KOPT-K1 (cell line): ENCODE measurements around the gene MSL2.
"Not testable (repeated sequence)": the region's sequence is repeated elsewhere in the genome, so short reads cannot be mapped to it uniquely, and the experiment has no call there.

Source experiments
- H3K27ac ChIP-seq: fragments of 200-600 bp; sonication (generic); 2 replicates; pipeline ENCODE4 v1.5.1; 2016; ENCODE audit warnings: antibody characterized with exemption, mild to moderate bottlenecking, low read depth, low read length; ENCODE audit not compliant: poor library complexity, severe bottlenecking
- H3K36me3 ChIP-seq: fragments of 200-600 bp; sonication (generic); 2 replicates; pipeline ENCODE4 v1.5.1; 2017; ENCODE audit warnings: antibody characterized with exemption, mild to moderate bottlenecking, low read length, moderate library complexity; ENCODE audit not compliant: insufficient read depth
- H3K9me3 ChIP-seq: fragments of 200-600 bp; sonication (generic); 2 replicates; pipeline ENCODE4 v1.5.1; 2017; ENCODE audit warnings: antibody characterized with exemption, low read length, mild to moderate bottlenecking; ENCODE audit not compliant: insufficient read depth, poor library complexity, severe bottlenecking

The MSL2 gene

DNA sequence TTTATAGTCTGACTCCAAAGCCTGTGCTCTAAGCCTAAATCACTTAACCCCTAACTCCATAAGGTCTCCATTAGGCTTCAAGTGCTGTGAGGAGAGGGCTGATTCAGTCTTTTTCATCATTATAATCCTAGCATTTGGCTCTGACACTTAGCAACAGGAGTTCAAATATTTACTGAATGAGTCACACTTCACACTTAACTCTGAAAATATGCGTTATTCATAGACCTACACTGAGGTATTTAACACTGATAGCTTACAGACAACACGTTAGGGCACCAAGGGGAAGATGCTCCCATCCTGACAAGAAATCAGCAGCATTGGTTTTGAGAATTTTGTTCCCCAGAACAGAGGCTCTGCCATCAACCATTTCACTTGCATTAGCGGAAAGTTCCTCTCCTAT lies 53.5 kb downstream of the MSL2 start:
- Histone ChIP-seq H3K36me3 (peaks cover 34% of the 10 kb centered on the region), H3K27ac (no peak overlapping the region), H3K9me3 (no peaks in the 10 kb centered on the region)

DNA sequence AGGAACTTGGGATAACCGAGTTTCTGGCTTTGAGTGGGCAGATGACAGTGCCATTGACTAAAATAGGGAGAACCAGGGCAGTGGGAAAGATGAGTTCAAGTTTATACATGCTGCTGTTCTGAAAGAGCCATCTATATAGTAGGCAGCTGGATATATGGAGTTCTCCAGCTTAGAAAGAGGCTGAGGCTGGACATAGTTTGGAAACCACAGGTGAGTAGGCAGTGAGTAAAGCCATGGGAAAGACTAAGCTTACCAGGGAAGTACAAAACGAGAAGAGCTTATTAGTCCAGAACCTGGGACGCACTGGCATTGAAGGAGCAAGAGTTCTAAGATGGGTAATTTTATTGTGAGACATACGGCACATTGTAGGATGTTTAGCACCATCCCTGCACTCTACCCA lies 54.2 kb downstream of the MSL2 start:
- no peak overlapping the region for H3K27ac ChIP-seq
- no peaks in the 10 kb centered on the region for H3K9me3 ChIP-seq
- H3K36me3 ChIP-seq, result peaks cover 27% of the 10 kb centered on the region

- Histone ChIP-seq H3K36me3 (peaks cover 26% of the 10 kb centered on the region), H3K27ac (no peak overlapping the region), H3K9me3 (no peaks in the 10 kb centered on the region)
Measured at GRCh38 chr3:136141291-136141785, 54.8 kb downstream of the MSL2 start.

- Histone ChIP-seq H3K36me3 (no peaks in the 10 kb centered on the region), H3K9me3 (no peaks in the 10 kb centered on the region), H3K27ac (peak overlapping the region; percentile 29)
Measured at GRCh38 chr3:136136454-136136853, 59.7 kb downstream of the MSL2 start.

GRCh38 chr3:136135039-136135802 lies 60.9 kb downstream of the MSL2 start:
- Histone ChIP-seq H3K36me3 (no peaks in the 10 kb centered on the region), H3K27ac (peak overlapping the region; percentile 76), H3K9me3 (no peaks in the 10 kb centered on the region)

- H3K9me3 ChIP-seq, result no peaks in the 10 kb centered on the region
- no peaks in the 10 kb centered on the region for H3K36me3 ChIP-seq
- peak overlapping the region; percentile 76 for H3K27ac ChIP-seq
Measured at GRCh38 chr3:136134091-136134490, 62.0 kb downstream of the MSL2 start.

GRCh38 chr3:136131647-136132046 lies 64.5 kb downstream of the MSL2 start:
- H3K9me3 ChIP-seq, H3K36me3 ChIP-seq, H3K27ac ChIP-seq: not testable (repeated sequence)

DNA sequence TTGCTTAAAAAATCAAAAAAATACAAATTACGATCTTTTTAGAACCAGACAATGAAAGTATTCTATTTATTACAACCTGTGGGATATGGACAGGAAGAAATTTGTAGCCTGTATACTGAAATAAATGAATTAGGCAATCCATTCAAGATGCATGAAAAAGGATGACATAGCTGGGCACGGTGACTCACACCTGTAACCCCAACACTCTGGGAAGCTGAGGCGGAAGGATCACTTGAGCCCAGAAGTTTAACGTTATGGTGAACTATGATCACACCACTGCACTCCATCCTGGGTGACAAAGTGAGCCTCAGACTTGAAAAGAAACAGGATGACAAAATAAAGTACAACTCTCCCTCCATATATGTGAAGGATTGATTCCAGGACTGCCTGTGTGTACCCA lies 74.1 kb downstream of the MSL2 start:
- Histone ChIP-seq H3K36me3 (no peaks in the 10 kb centered on the region), H3K9me3 (peaks cover 11% of the 10 kb centered on the region), H3K27ac (no peak overlapping the region)

- Histone ChIP-seq H3K9me3 (no peaks in the 10 kb centered on the region), H3K36me3 (no peaks in the 10 kb centered on the region), H3K27ac (no peak overlapping the region)
Measured at GRCh38 chr3:136120373-136121348, 75.5 kb downstream of the MSL2 start.

DNA sequence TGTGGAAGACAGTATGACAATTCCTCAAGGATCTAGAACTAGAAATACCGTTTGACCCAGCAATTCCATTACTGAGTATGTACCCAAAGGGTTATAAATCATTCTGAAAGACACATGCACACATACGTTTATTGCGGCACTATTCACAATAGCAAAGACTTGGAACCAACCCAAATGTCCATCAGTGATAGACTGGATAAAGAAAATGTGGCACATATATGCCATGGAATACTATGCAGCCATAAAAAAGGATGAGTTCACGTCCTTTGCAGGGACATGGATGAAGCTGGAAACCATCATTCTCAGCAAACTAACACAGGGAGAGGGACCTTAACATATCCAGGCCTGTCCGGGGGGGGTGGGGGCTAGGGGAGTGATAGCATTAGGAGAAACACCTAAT lies 76.4 kb downstream of the MSL2 start:
- H3K27ac ChIP-seq, H3K9me3 ChIP-seq, H3K36me3 ChIP-seq: not testable (repeated sequence)

GRCh38 chr3:136119332-136119731 lies 76.8 kb downstream of the MSL2 start:
- H3K9me3 ChIP-seq, H3K36me3 ChIP-seq, H3K27ac ChIP-seq: not testable (repeated sequence)

DNA sequence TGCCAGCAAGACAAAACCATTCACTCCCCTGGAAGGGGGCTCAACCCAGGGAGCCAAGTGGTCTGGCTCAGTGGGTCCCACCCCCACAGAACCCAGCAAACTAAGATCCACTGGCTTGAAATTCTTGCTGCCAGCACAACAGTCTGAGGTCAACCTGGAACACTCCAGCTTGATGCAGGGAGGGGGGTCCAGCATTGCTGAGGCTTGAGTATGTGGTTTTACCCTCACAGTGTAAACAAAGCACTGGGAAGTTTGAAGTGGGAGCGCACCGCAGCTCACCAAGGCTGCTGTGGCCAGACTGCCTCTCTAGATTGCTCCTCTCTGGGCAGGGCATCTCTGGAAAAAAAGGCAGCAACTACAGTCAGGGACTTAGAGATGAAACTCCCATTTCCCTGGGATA lies 81.7 kb downstream of the MSL2 start:
- no peaks in the 10 kb centered on the region for H3K36me3 ChIP-seq
- H3K9me3 ChIP-seq, result no peaks in the 10 kb centered on the region

GRCh38 chr3:136110481-136110880 lies 85.7 kb downstream of the MSL2 start:
- Histone ChIP-seq H3K36me3 (no peaks in the 10 kb centered on the region), H3K9me3 (no peaks in the 10 kb centered on the region), H3K27ac (peak overlapping the region; percentile 66)

More for the DNA sequence above, 81.7 kb downstream of the MSL2 start:
- no peak overlapping the region for H3K27ac ChIP-seq

- Histone ChIP-seq H3K36me3 (no peaks in the 10 kb centered on the region), H3K27ac (peak overlapping the region; percentile 66), H3K9me3 (no peaks in the 10 kb centered on the region)
Measured at GRCh38 chr3:136109499-136109898, 86.6 kb downstream of the MSL2 start.

DNA sequence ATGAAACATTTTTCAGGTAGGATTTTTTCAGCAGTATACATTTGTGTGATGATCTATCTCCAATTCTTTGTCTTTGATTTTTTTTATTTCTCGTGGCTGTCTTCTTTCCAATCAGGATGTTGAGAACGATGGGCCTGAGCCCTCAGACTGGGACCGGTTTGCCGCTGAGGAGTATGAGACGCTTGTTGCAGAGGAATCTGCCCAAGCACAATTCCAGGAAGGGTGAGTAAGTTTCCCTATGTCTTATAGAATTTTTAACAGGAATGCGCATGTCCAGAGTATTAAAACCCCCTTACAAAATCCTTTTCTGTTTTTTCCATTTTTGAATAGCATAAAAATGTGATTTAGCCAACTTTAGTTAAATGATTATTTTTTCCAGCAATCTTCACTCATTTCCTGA lies 90.0 kb downstream of the MSL2 start:
- H3K36me3 ChIP-seq, result no peaks in the 10 kb centered on the region
- H3K9me3 ChIP-seq, result no peaks in the 10 kb centered on the region
- H3K27ac ChIP-seq, result no peak overlapping the region
